ENCODE measurements around the gene STARD3.

DNA sequence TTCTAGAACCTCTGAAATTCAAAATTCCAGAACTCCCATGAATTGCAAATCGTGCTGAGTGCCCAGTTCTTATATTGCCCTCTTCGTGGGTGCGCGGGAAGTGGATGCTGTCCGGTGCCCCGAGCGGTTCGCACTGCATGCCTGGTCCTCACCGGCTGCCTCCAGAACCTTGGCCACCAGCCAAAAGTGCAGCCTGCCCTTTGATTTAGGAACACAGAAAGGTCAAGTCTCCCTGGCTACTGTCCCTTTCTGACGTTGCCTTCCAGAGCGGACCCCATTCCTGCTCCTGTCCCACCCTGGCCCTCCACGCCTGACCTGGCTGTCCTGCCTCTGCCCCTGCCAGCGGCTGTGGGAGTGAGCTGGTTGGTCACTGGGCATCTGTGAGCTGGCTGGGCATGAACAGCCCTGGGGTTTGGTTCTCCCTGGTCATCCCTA lies 38.9 kb upstream of the STARD3 start:
- TF ChIP-seq CTCF (IDR thresholded peaks at IDR 0.05; ENCODE audit: insufficient read depth, low read depth, low read length) (no peak), EZH2 (IDR thresholded peaks at IDR 0.05; ENCODE audit: insufficient read depth, low read length) (no peak)
